ENCODE measurements around the gene ZFP91. TPM values are rescaled to one million over a fixed set of nuclear protein-coding genes. Genes with fewer than 3 reads are reported as not detected.

The ZFP91 gene
- total and polyA plus RNA-seq, 2 of the 13 experiments (the other 11 are each of a cell fraction or from before 2014, with no cell fraction given): 13.5 to 38.6 TPM

- Histone ChIP-seq H4K20me1 (ENCODE audit: insufficient read depth, low read length) (no peaks in the 10 kb centered on the region), H3K4me3 (replicated peaks in 1 of 3; ENCODE audit: insufficient read depth in 1 of 3, low read depth in 2 of 3, low read length in 3 of 3) (no peak overlapping the region), H3K79me2 (ENCODE audit: insufficient read depth, low read length) (no peaks in the 10 kb centered on the region), H3K4me2 (ENCODE audit: low read depth, low read length) (no peak overlapping the region), H3K9ac (ENCODE audit: insufficient read depth, low read depth, low read length) (no peak overlapping the region), H3K27ac (ENCODE audit: extremely low read length, insufficient read depth, low read length) (no peak overlapping the region), H3K4me1 (ENCODE audit: insufficient read depth, low read length) (no peaks in the 10 kb centered on the region), H3K27me3 (ENCODE audit: control insufficient read depth in 1 of 2, insufficient read depth in 2 of 2, low read length in 2 of 2) (no peaks in the 10 kb centered on the region), H3K9me3 (ENCODE audit: low read length) (peaks cover 16% of the 10 kb centered on the region; the same call in 1 of the 2 replicates), H2AFZ (ENCODE audit: low read length) (no peak overlapping the region), H3K36me3 (replicated peaks in 1 of 2; ENCODE audit: control insufficient read depth in 1 of 2, insufficient read depth in 2 of 2, low read length in 2 of 2) (no peaks in the 10 kb centered on the region)
- BruUV-seq (replicated peaks): no TSS peak
- no peak for FAIRE-seq
- DNase-seq (ENCODE audit: low spot score): no peak
- in situ Hi-C loops (cut with HindIII; ENCODE audit: extremely low pct_ligation_motif_present, low pct_unique_long_range_greater_than_20kb) (no loop called here), intact Hi-C loops (cut with micrococcal nuclease; ENCODE audit: unreplicated experiment) (no loop called here)
- POLR2A ChIA-PET: no interaction called here
- TF ChIP-seq, protein P1, sequence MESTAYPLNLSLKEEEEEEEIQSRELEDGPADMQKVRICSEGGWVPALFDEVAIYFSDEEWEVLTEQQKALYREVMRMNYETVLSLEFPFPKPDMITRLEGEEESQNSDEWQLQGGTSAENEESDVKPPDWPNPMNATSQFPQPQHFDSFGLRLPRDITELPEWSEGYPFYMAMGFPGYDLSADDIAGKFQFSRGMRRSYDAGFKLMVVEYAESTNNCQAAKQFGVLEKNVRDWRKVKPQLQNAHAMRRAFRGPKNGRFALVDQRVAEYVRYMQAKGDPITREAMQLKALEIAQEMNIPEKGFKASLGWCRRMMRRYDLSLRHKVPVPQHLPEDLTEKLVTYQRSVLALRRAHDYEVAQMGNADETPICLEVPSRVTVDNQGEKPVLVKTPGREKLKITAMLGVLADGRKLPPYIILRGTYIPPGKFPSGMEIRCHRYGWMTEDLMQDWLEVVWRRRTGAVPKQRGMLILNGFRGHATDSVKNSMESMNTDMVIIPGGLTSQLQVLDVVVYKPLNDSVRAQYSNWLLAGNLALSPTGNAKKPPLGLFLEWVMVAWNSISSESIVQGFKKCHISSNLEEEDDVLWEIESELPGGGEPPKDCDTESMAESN (CRISPR knock-in tag; conservative IDR thresholded peaks at IDR 0.05): no peak
- TF ChIP-seq ZMAT5 (CRISPR knock-in tag; IDR thresholded peaks at IDR 0.05; ENCODE audit: borderline replicate concordance, low read depth): no peak
- TF ChIP-seq ZMYM2 (CRISPR knock-in tag; IDR thresholded peaks at IDR 0.05): no peak
- TF ChIP-seq ZNF446 (CRISPR knock-in tag; IDR thresholded peaks at IDR 0.05): no peak
- TF ChIP-seq RBM22 (optimal IDR thresholded peaks at IDR 0.05; ENCODE audit: low read length): no peak
- no peak for TF ChIP-seq POLR2AphosphoS2 (IDR thresholded peaks at IDR 0.05; ENCODE audit: low read depth, low read length)
- TF ChIP-seq, protein P2, sequence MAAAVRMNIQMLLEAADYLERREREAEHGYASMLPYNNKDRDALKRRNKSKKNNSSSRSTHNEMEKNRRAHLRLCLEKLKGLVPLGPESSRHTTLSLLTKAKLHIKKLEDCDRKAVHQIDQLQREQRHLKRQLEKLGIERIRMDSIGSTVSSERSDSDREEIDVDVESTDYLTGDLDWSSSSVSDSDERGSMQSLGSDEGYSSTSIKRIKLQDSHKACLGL (CRISPR knock-in tag; IDR thresholded peaks at IDR 0.05): no peak
- WGBS (ENCODE audit: low lambda C conversion rate): 0% methylated on average over 1 of the region's 1 CpG
- no peak for ATAC-seq
- CTCF ChIA-PET (ENCODE audit: low intra/inter-chr PET ratio, low total read pairs): no interaction called here
These were observed 69.0 kb downstream of the ZFP91 start for GRCh38 chr11:58647866-58648265.
